Naive thymus-derived CD8-positive, alpha-beta T cell (primary cell): Measurements from ENCODE around the gene RNF126. TPM values are rescaled to one million over a fixed set of nuclear protein-coding genes. Genes with fewer than 3 reads are reported as not detected.

Experiments
- ATAC-seq, 2 donors: fragments of 150-1000 bp; cut with Tn5 transposase in 1 of 2; sonication (Bioruptor Pico), chemical (Tn5 transposase) in 1 of 2; 1 replicate in 1 of 2; 2 replicates in 1 of 2; pipeline ENCODE4 v1.10.0; 2021; ENCODE audit warnings: mild to moderate bottlenecking in 2 of 2, moderate library complexity in 2 of 2
- POLR2A ChIA-PET: fragments of 350-600 bp; sonication (Branson Sonifier 250); formaldehyde crosslinking; loops from one replicate; lab custom pipeline; 2021; ENCODE audit warnings: antibody characterized with exemption; lab: Charles Lee
- DNase-seq, 10 donors: peaks; one replicate each; pipeline versions ENCODE4 v3.0.0 to v3.0.0-alpha.2; 2020 to 2022
- H3K27ac Mint-ChIP-seq, 10 donors: one replicate each; pipeline ENCODE4 v1.8.0; 2020 to 2022; ENCODE audit warnings: mild to moderate bottlenecking in 10 of 10, mixed read lengths in 10 of 10, moderate library complexity in 4 of 10, inconsistent platforms in 1 of 10
- H3K27me3 Mint-ChIP-seq, 5 donors: one replicate each; pipeline ENCODE4 v1.8.0; 2021 to 2022; ENCODE audit warnings: mixed read lengths in 5 of 5
- H3K36me3 Mint-ChIP-seq, 3 donors: one replicate each; pipeline ENCODE4 v1.8.0; 2020 to 2022; ENCODE audit warnings: mixed read lengths in 3 of 3, mild to moderate bottlenecking in 2 of 3, inconsistent platforms in 1 of 3
- H3K4me1 Mint-ChIP-seq, 4 donors: one replicate each; pipeline ENCODE4 v1.8.0; 2021 to 2022; ENCODE audit warnings: mixed read lengths in 4 of 4
- H3K4me3 Mint-ChIP-seq, 10 donors: one replicate each; pipeline ENCODE4 v1.8.0; 2020 to 2022; ENCODE audit warnings: mild to moderate bottlenecking in 10 of 10, mixed read lengths in 10 of 10, moderate library complexity in 6 of 10, inconsistent platforms in 1 of 10
- H3K9me3 Mint-ChIP-seq, 9 donors: one replicate each; pipeline ENCODE4 v1.8.0; 2020 to 2022; ENCODE audit warnings: mixed read lengths in 9 of 9, mild to moderate bottlenecking in 3 of 9, inconsistent platforms in 1 of 9, moderate library complexity in 1 of 9
- polyA plus RNA-seq, 3 donors: library from polyadenylated mRNA; unstranded; fragments of 300-500 nt; fragmentation: Illumina TruSeq; gene quantifications; one replicate each; pipeline ENCODE4 v1.2.3, GENCODE V29; 2021
- total RNA-seq, 8 experiments: library from RNA in 2 of 8; stranded (reverse) in 2 of 8; gene quantifications; one replicate each; pipeline ENCODE4 v1.2.3 and lab custom pipeline; 2021 to 2026

The RNF126 gene
- total and polyA plus RNA-seq, 5 experiments from 2014 or later: 56.2 to 125 (median 70.7) TPM

GRCh38 chr19:640606-641189 is 22.3 kb downstream of the RNF126 start:
- no peak for ATAC-seq
- peaks cover 0 to 5% (median 0%) of the 10 kb centered on the region in 3 donors for H3K36me3 Mint-ChIP-seq

GRCh38 chr19:640161-640558 is 22.9 kb downstream of the RNF126 start:
- Mint-ChIP-seq H3K27ac (peak overlapping the region in 1 of 10 donors; percentile 87), H3K4me3 (peak overlapping the region in 3 of 10 donors; percentile 18 to 88 (median 33)), H3K27me3 (no peaks in the 10 kb centered on the region), H3K36me3 (peaks cover 0 to 5% (median 0%) of the 10 kb centered on the region in 3 donors), H3K4me1 (peaks cover 5 to 14% (median 11%) of the 10 kb centered on the region in 4 donors), H3K9me3 (no peaks in the 10 kb centered on the region)
- DNase-seq: no peak
- POLR2A ChIA-PET: interaction anchor here (1.3 to 1.4 kb wide), 2 partner anchors 18 to 23 kb away, joined by 4 read pairs; partner anchors contain the start of gene RNF126
- no peak for ATAC-seq

More at GRCh38 chr19:640606-641189, 22.3 kb downstream of the RNF126 start:
- H3K27me3 Mint-ChIP-seq: no peaks in the 10 kb centered on the region
- peaks cover 5 to 14% (median 11%) of the 10 kb centered on the region in 4 donors for H3K4me1 Mint-ChIP-seq
- H3K4me3 Mint-ChIP-seq: peak overlapping the region in 2 of 10 donors; percentile 15 to 33
- no peaks in the 10 kb centered on the region for H3K9me3 Mint-ChIP-seq
- DNase-seq: no peak
- POLR2A ChIA-PET: interaction anchor here (1.3 to 1.4 kb wide), 2 partner anchors 18 to 22 kb away, joined by 4 read pairs; partner anchors contain the start of gene RNF126
- peak overlapping the region in 3 of 10 donors; percentile 31 to 87 (median 70) for H3K27ac Mint-ChIP-seq

- Mint-ChIP-seq H3K4me1 (peaks cover 5 to 14% (median 11%) of the 10 kb centered on the region in 4 donors), H3K9me3 (no peaks in the 10 kb centered on the region), H3K27ac (peak within 1 kb of the TSS; percentile 87 to 96 (median 92)), H3K36me3 (peaks cover 0 to 2% (median 0%) of the 10 kb centered on the region in 3 donors), H3K27me3 (no peaks in the 10 kb centered on the region), H3K4me3 (peak within 1 kb of the TSS; percentile 82 to 94 (median 87))
- ATAC-seq: peak; percentile 91 to 95
- POLR2A ChIA-PET: interaction anchor here (1.2 to 1.4 kb wide), 3 partner anchors 19 to 24 kb away, joined by 4 read pairs; partner anchors contain the start of gene RNF126
- DNase-seq: peak; percentile 82 to 99 (median 92)
Observed at GRCh38 chr19:639253-640160, 23.5 kb downstream of the RNF126 start, which contains the start of gene FGF22. Gene FGF22, plus strand, starts transcription at chr19:639879. Its CDS starts 47 bp downstream, at chr19:639926.

GRCh38 chr19:638906-639252 is 24.1 kb downstream of the RNF126 start:
- POLR2A ChIA-PET: interaction anchor here (1.2 kb wide), 1 partner anchor 22 kb away, joined by 4 read pairs; no protein-coding TSS in a partner anchor

GRCh38 chr19:634975-635652 is 27.9 kb downstream of the RNF126 start:
- Mint-ChIP-seq H3K4me1 (peaks cover 12 to 42% (median 33%) of the 10 kb centered on the region in 4 donors), H3K27me3 (no peaks in the 10 kb centered on the region), H3K4me3 (peak overlapping the region in 1 of 10 donors; percentile 2), H3K27ac (peak overlapping the region in 3 of 10 donors; percentile 5 to 28 (median 20)), H3K9me3 (no peaks in the 10 kb centered on the region), H3K36me3 (peaks cover 0 to 10% (median 3%) of the 10 kb centered on the region in 3 donors)
- no peak for DNase-seq
- no peak for ATAC-seq
- POLR2A ChIA-PET: interaction anchor here (1.8 kb wide), 1 partner anchor 28 kb away, joined by 19 read pairs; the partner anchor contains the start of gene RNF126

More at GRCh38 chr19:638906-639252, 24.1 kb downstream of the RNF126 start:
- no peak for DNase-seq
- Mint-ChIP-seq H3K4me3 (peak overlapping the region; percentile 82 to 94 (median 87)), H3K36me3 (peaks cover 0 to under 1% (median 0%) of the 10 kb centered on the region in 3 donors), H3K27ac (peak overlapping the region in 6 of 10 donors; percentile 81 to 96 (median 90)), H3K4me1 (peaks cover 6 to 19% (median 15%) of the 10 kb centered on the region in 4 donors), H3K9me3 (no peaks in the 10 kb centered on the region), H3K27me3 (no peaks in the 10 kb centered on the region)
- ATAC-seq: no peak

- no peaks in the 10 kb centered on the region for H3K27me3 Mint-ChIP-seq
- H3K4me1 Mint-ChIP-seq: peaks cover 10 to 40% (median 31%) of the 10 kb centered on the region in 4 donors
- DNase-seq (no peak), ATAC-seq (peak in 1 of 2 donors; percentile 3)
- H3K27ac Mint-ChIP-seq: peak overlapping the region; percentile 84 to 97 (median 95)
- H3K36me3 Mint-ChIP-seq: peaks cover 0 to 17% (median 3%) of the 10 kb centered on the region in 3 donors
- H3K9me3 Mint-ChIP-seq: no peaks in the 10 kb centered on the region
- POLR2A ChIA-PET: interaction anchor here (0.6 to 1.8 kb wide), 14 partner anchors 9 to 470 kb away, joined by 3 to 19 read pairs (median 5); partner anchors contain the start of gene RNF126
- peak overlapping the region; percentile 90 to 98 (median 96) for H3K4me3 Mint-ChIP-seq
Observed at GRCh38 chr19:633786-634639, 29.0 kb downstream of the RNF126 start.

GRCh38 chr19:633068-633785 is 29.8 kb downstream of the RNF126 start, which contains the start of gene POLRMT:
Gene POLRMT, minus strand, starts transcription at chr19:633537. Its CDS starts 25 bp downstream, at chr19:633512.
- DNase-seq (peak; percentile 91 to 98 (median 95)), ATAC-seq (peak; percentile 97)
- Mint-ChIP-seq H3K9me3 (no peaks in the 10 kb centered on the region), H3K36me3 (peaks cover 0 to 25% (median 4%) of the 10 kb centered on the region in 3 donors), H3K27me3 (no peaks in the 10 kb centered on the region), H3K27ac (peak within 1 kb of the TSS; percentile 86 to 97 (median 95)), H3K4me3 (peak within 1 kb of the TSS; percentile 90 to 98 (median 96)), H3K4me1 (peaks cover 13 to 40% (median 32%) of the 10 kb centered on the region in 4 donors)
- POLR2A ChIA-PET: interaction anchor here (0.6 to 1.8 kb wide), 16 partner anchors 8 to 471 kb away, joined by 3 to 19 read pairs (median 5); partner anchors contain the start of gene RNF126

GRCh38 chr19:632579-633067 is 30.4 kb downstream of the RNF126 start:
- Mint-ChIP-seq H3K27me3 (no peaks in the 10 kb centered on the region), H3K9me3 (no peaks in the 10 kb centered on the region), H3K36me3 (peaks cover 0 to 27% (median 6%) of the 10 kb centered on the region in 3 donors), H3K27ac (peak overlapping the region; percentile 57 to 97 (median 90)), H3K4me1 (peaks cover 13 to 36% (median 32%) of the 10 kb centered on the region in 4 donors), H3K4me3 (peak overlapping the region; percentile 90 to 98 (median 96))
- POLR2A ChIA-PET: interaction anchor here (0.6 to 1.3 kb wide), 7 partner anchors 10 to 144 kb away, joined by 3 to 5 read pairs (median 3); partner anchors contain the start of gene RNF126
- DNase-seq (no peak), ATAC-seq (no peak)

GRCh38 chr19:629961-630714 is 32.9 kb downstream of the RNF126 start:
- peaks cover 16 to 40% (median 31%) of the 10 kb centered on the region in 4 donors for H3K4me1 Mint-ChIP-seq
- POLR2A ChIA-PET: interaction anchor here (0.7 to 1.5 kb wide), 2 partner anchors 31 to 33 kb away, joined by 3 to 8 read pairs; partner anchors contain the start of gene RNF126
- no peaks in the 10 kb centered on the region for H3K9me3 Mint-ChIP-seq
- no peaks in the 10 kb centered on the region for H3K27me3 Mint-ChIP-seq
- DNase-seq (no peak), ATAC-seq (no peak)
- H3K4me3 Mint-ChIP-seq: peak overlapping the region in 3 of 10 donors; percentile 33 to 98 (median 58)
- H3K36me3 Mint-ChIP-seq: peaks cover 0 to 35% (median 10%) of the 10 kb centered on the region in 3 donors
- H3K27ac Mint-ChIP-seq: peak overlapping the region in 4 of 10 donors; percentile 29 to 75 (median 58)
